ENCODE measurements around the gene FNIP1.
"Not testable (repeated sequence)": the region's sequence is repeated elsewhere in the genome, so short reads cannot be mapped to it uniquely, and the experiment has no call there.

FNIP1 gene

GRCh38 chr5:131607903-131608540, 188.8 kb downstream of the FNIP1 start:
- DNase-seq (ENCODE audit: low spot score): no peak

GRCh38 chr5:131607418-131607817, 189.4 kb downstream of the FNIP1 start:
- no peak for DNase-seq (ENCODE audit: low spot score)

DNA sequence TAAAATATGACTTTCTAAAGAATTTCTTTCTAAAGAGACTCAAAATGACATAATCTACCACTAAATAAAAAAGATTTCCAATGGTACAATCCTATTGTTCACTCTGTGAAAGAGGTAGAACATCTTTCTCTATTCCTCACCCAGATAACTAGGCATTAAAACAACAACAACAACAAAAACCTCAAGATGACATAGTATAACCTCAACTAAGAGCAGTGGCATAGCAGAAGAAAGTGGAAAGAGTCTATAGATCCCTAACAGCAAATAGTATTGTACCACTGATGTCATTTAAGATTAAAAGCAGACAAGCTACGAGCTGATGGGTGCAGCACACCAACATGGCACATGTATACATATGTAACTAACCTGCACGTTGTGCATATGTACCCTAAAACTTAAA, 191.7 kb downstream of the FNIP1 start:
- DNase-seq (ENCODE audit: low spot score): no peak

- DNase-seq (ENCODE audit: low spot score): no peak
These were observed 201.5 kb downstream of the FNIP1 start for GRCh38 chr5:131595088-131596033.

- DNase-seq (ENCODE audit: low spot score): no peak
These were observed 202.9 kb downstream of the FNIP1 start for GRCh38 chr5:131593921-131594320.

GRCh38 chr5:131593436-131593835, 203.4 kb downstream of the FNIP1 start:
- DNase-seq (ENCODE audit: low spot score): not testable (repeated sequence)

Data from hepatic stellate cell (primary cell).